Tibial artery (tissue), 4 donors: ENCODE data around the gene ABHD1.
A peak's percentile ranks its signal among the peaks of the same experiment; 100 is the strongest.

Experiments
- DNase-seq, 2 donors: peaks; one replicate each; pipeline ENCODE4 v3.0.0-alpha.2; 2019
- H3K27ac ChIP-seq, 2 donors: fragments of 200-600 bp; sonication (generic) in 1 of 2; 1 replicate in 1 of 2; 2 replicates in 1 of 2; pipeline ENCODE4 v1.5.1; 2018 to 2019; ENCODE audit warnings: mild to moderate bottlenecking in 1 of 2
- H3K27me3 ChIP-seq, 2 donors: fragments of 200-600 bp; sonication (generic) in 1 of 2; one replicate each; pipeline versions ENCODE4 v1.5.1 to v1.6.0; 2016 to 2019
- H3K36me3 ChIP-seq, 3 donors: fragments of 200-600 bp; sonication (generic) in 2 of 3; one replicate each; pipeline ENCODE4 v1.5.1; 2016 to 2019; ENCODE audit warnings: mild to moderate bottlenecking in 2 of 3
- H3K4me1 ChIP-seq, 4 donors: fragments of 200-600 bp; sonication (generic) in 2 of 4; 1 replicate in 3 of 4; 2 replicates in 1 of 4; pipeline ENCODE4 v1.5.1; 2016 to 2019
- H3K4me3 ChIP-seq, 2 donors: fragments of 200-600 bp; sonication (generic) in 1 of 2; 1 replicate in 1 of 2; 2 replicates in 1 of 2; pipeline ENCODE4 v1.5.1; 2018 to 2019; ENCODE audit warnings: mild to moderate bottlenecking in 2 of 2
- H3K9me3 ChIP-seq, 3 donors: fragments of 200-600 bp; sonication (generic) in 1 of 3; one replicate each; pipeline ENCODE4 v1.5.1; 2016 to 2019
- intact Hi-C: fragments of 100-400 bp; cut with DNase I; formaldehyde crosslinking; loops from one replicate; pipeline ENCODE4 v1.15.0; 2023; ENCODE audit warnings: low total_unique reads
- TF ChIP-seq, protein P1 (sequence below), 2 experiments: fragments of 200-600 bp in 1 of 2; fragments of 450-650 bp in 1 of 2; IDR thresholded peaks; one replicate each; pipeline ENCODE4 v1.5.1; 2017 to 2019; ENCODE audit warnings: antibody characterized with exemption in 2 of 2, mild to moderate bottlenecking in 1 of 2, moderate library complexity in 1 of 2

Gene ABHD1

DNA sequence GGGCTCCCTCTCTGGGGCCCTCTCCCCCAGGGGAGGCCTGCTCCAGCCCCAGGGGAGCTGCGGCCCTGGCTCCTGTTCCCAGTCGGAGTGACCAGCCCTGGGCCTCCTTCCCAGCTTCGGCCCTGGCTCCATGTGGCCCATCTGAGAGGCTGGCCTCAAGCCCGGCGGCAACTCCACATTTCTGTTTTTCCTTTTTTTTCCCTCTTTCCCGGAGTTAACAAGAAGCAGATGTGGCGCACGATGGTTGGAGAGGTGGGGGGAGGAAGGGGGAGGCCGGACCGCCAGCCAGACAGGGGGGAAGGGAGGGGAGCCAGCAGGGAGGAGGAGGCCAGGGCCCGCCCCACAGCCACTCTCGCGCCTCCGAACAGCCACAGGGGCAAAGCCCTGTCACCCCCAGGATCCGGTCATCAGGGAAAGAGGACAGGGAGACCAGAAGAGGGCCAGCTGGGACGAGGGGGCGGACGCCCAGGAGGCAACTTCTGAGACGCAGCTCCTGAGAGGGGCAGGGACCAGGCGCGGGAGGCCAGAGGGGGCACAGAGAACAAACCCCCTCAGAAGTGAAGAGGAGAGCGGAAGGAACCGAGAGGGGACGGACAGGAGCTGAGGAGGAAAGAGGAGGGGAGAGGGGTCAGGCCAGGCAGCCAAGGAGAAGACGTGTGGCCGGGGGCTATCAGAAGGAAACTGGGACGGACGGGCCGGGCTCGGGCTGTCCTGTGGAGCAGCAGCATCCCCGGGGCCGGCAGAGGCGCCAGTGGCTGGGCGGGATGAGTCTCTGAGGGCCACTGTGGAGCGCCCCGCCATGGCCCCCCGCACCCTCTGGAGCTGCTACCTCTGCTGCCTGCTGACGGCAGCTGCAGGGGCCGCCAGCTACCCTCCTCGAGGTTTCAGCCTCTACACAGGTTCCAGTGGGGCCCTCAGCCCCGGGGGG, 45.1 kb upstream of the ABHD1 start, which contains the start of gene EMILIN1:
EMILIN1 (plus strand) TSS at position 349 of the 928 bp plus-strand sequence; CDS start at position 800, 451 bp downstream.
- Histone ChIP-seq H3K36me3 (peaks cover 10 to 16% (median 15%) of the 10 kb centered on the region in 3 donors), H3K9me3 (no peaks in the 10 kb centered on the region), H3K27ac (peak within 1 kb of the TSS; percentile 96 to 98), H3K4me1 (peaks cover 0 to 69% (median 59%) of the 10 kb centered on the region in 4 donors), H3K27me3 (no peaks in the 10 kb centered on the region), H3K4me3 (peak within 1 kb of the TSS; percentile 67 to 75)
- peak; percentile 92 to 98 for DNase-seq
- intact Hi-C loops = no loop called here
- TF ChIP-seq, protein P1, sequence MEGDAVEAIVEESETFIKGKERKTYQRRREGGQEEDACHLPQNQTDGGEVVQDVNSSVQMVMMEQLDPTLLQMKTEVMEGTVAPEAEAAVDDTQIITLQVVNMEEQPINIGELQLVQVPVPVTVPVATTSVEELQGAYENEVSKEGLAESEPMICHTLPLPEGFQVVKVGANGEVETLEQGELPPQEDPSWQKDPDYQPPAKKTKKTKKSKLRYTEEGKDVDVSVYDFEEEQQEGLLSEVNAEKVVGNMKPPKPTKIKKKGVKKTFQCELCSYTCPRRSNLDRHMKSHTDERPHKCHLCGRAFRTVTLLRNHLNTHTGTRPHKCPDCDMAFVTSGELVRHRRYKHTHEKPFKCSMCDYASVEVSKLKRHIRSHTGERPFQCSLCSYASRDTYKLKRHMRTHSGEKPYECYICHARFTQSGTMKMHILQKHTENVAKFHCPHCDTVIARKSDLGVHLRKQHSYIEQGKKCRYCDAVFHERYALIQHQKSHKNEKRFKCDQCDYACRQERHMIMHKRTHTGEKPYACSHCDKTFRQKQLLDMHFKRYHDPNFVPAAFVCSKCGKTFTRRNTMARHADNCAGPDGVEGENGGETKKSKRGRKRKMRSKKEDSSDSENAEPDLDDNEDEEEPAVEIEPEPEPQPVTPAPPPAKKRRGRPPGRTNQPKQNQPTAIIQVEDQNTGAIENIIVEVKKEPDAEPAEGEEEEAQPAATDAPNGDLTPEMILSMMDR (IDR thresholded peaks at IDR 0.05) = no peak

DNA sequence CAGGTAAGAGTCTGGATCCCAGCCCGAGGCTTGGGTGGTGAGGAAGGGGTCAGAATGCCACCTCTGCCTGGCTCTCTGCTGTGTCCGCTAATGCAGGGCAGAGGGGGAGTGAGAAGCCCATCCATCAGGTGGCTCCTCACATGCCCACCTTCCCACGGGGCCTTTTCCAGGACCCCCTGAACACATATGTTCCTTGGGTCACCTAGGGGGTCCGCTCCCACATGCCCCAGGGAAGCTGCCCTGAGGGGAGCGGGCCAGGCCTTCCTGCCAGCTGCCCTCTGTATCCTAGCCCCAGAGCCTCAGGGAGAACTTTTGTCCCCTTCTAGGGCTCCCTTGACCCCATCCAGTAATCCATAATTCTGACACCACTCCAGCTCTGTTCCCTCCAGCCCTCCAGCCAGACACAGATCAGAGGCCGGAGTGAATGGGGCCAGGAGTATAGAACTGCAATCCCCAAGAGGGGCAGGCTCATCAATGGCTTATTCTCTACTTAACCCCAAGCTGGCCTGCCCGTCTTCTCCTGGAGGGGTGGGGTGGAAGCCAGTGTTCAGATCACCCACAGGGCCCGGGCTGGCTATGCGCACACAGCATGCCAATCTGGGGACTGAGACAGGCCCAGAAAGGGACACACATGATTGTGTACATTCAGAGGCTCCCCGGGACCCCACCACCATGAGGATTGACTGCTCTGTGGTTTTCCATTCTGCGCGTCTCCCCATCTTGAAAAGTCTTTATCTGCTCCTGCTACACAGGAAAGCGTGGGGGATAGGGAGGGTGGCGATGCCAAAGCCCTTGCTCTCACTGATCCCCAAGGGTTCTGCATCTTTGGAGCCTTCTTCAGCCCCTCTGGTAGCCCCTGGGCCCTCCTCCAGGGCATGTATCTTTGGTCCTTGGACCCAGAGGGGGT, 44.1 kb upstream of the ABHD1 start:
- H3K4me3 ChIP-seq = peak overlapping the region; percentile 67 to 75
- peak overlapping the region; percentile 96 to 98 for H3K27ac ChIP-seq
- H3K27me3 ChIP-seq = no peaks in the 10 kb centered on the region
- TF ChIP-seq, protein P1 (IDR thresholded peaks at IDR 0.05) = no peak
- H3K36me3 ChIP-seq = peaks cover 10 to 19% (median 18%) of the 10 kb centered on the region in 3 donors
- intact Hi-C loops = loop anchor here (5.0 kb wide), 1 partner anchor 47 kb away; the partner anchor contains the start of gene TMEM214
- H3K9me3 ChIP-seq = no peaks in the 10 kb centered on the region
- H3K4me1 ChIP-seq = peaks cover 0 to 60% (median 56%) of the 10 kb centered on the region in 4 donors
- no peak for DNase-seq

DNA sequence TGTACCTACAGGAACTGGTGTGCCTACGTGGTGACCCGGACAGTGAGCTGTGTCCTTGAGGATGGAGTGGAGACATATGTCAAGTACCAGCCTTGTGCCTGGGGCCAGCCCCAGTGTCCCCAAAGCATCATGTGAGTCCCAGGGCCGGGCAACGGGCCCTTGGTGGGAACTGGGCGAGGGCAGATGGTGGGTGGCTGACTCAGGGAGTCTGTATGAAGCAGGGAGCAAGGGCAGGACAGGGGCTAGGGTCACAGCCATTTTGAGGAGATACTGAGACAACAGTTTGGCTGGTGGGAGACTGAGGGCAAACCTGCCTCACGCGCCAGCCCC, 43.5 kb upstream of the ABHD1 start:
- intact Hi-C loops = loop anchor here (5.0 kb wide), 1 partner anchor 48 kb away; the partner anchor contains the start of gene TMEM214
- Histone ChIP-seq H3K9me3 (no peaks in the 10 kb centered on the region), H3K27me3 (no peaks in the 10 kb centered on the region), H3K27ac (peak overlapping the region; percentile 96 to 98), H3K4me3 (peak overlapping the region; percentile 67 to 75), H3K4me1 (peaks cover 0 to 56% (median 54%) of the 10 kb centered on the region in 4 donors), H3K36me3 (peaks cover 10 to 19% (median 18%) of the 10 kb centered on the region in 3 donors)
- TF ChIP-seq, protein P1 (IDR thresholded peaks at IDR 0.05) = no peak
- no peak for DNase-seq

DNA sequence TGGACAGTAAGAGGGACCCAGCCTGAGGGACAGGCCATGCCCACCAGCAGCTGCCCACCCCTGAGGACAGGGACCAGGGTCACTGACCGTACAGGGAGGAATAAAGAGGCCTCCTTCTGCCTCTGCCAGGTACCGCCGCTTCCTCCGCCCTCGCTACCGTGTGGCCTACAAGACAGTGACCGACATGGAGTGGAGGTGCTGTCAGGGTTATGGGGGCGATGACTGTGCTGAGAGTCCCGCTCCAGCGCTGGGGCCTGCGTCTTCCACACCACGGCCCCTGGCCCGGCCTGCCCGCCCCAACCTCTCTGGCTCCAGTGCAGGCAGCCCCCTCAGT, 43.0 kb upstream of the ABHD1 start:
- Histone ChIP-seq H3K36me3 (peaks cover 10 to 19% (median 18%) of the 10 kb centered on the region in 3 donors), H3K9me3 (no peaks in the 10 kb centered on the region), H3K27ac (peak overlapping the region; percentile 96 to 98), H3K4me1 (peaks cover 0 to 57% (median 56%) of the 10 kb centered on the region in 4 donors), H3K4me3 (peak overlapping the region; percentile 67 to 75), H3K27me3 (no peaks in the 10 kb centered on the region)
- TF ChIP-seq, protein P1 (IDR thresholded peaks at IDR 0.05) = no peak
- intact Hi-C loops = loop anchor here (5.0 kb wide), 1 partner anchor 48 kb away; the partner anchor contains the start of gene TMEM214
- DNase-seq = no peak
